Fibroblast of lung (primary cell): ENCODE results near the gene DAPK1. TPM values are rescaled to one million over a fixed set of nuclear protein-coding genes. Genes with fewer than 3 reads are reported as not detected.

Experiments used
- DNase-seq, 2 donors: peaks; one replicate each; pipeline versions ENCODE4 v3.0.0 to v3.0.0-alpha.2; 2010; ENCODE audit warnings: low read depth in 2 of 2
- H2AFZ ChIP-seq: 2 replicates; pipeline ENCODE4 v1.5.1; 2012; ENCODE audit warnings: low read length, control low read depth, inconsistent platforms
- H3K27ac ChIP-seq: 2 replicates; pipeline ENCODE4 v1.5.1; 2011; ENCODE audit warnings: low read length, control low read depth; ENCODE audit not compliant: insufficient read depth
- H3K27me3 ChIP-seq: 2 replicates; pipeline ENCODE4 v1.5.1; 2011; ENCODE audit warnings: mild to moderate bottlenecking, low read length; ENCODE audit not compliant: control insufficient read depth, insufficient read depth
- H3K36me3 ChIP-seq: 2 replicates; pipeline ENCODE4 v1.5.1; 2011; ENCODE audit warnings: low read length; ENCODE audit not compliant: control insufficient read depth, insufficient read depth
- H3K4me1 ChIP-seq: 2 replicates; pipeline ENCODE4 v1.5.1; 2011; ENCODE audit warnings: low read length; ENCODE audit not compliant: control insufficient read depth, insufficient read depth; ENCODE audit errors: extremely low read depth
- H3K4me2 ChIP-seq: 2 replicates; pipeline ENCODE4 v1.5.1; 2011; ENCODE audit warnings: low read length, control low read depth; ENCODE audit not compliant: insufficient read depth; ENCODE audit errors: extremely low read depth
- H3K4me3 ChIP-seq, 4 experiments: fragments of 200-600 bp in 1 of 4; sonication (generic) in 1 of 4; replicated peaks in 1 of 4; 2 replicates each; pipeline ENCODE4 v1.5.1; 2011 to 2016; ENCODE audit warnings: low read length in 4 of 4, low read depth in 3 of 4, mild to moderate bottlenecking in 3 of 4, control low read depth in 2 of 4, inconsistent platforms in 1 of 4, mixed read lengths in 1 of 4; ENCODE audit not compliant: insufficient read depth in 1 of 4; ENCODE audit errors: control extremely low read depth in 1 of 4
- H3K79me2 ChIP-seq: 2 replicates; pipeline ENCODE4 v1.5.1; 2012; ENCODE audit warnings: mild to moderate bottlenecking, low read length, inconsistent platforms; ENCODE audit not compliant: control insufficient read depth, insufficient read depth
- H3K9ac ChIP-seq: 2 replicates; pipeline ENCODE4 v1.5.1; 2011; ENCODE audit warnings: mild to moderate bottlenecking, low read length, control low read depth; ENCODE audit not compliant: insufficient read depth
- H3K9me3 ChIP-seq: 2 replicates; pipeline ENCODE4 v1.5.1; 2012; ENCODE audit warnings: low read depth, low read length; ENCODE audit not compliant: control insufficient read depth, insufficient read depth
- H4K20me1 ChIP-seq: 2 replicates; pipeline ENCODE4 v1.5.1; 2011; ENCODE audit warnings: low read length; ENCODE audit not compliant: control insufficient read depth, insufficient read depth; ENCODE audit errors: extremely low read depth
- EZH2 ChIP-seq: IDR thresholded peaks from 2 replicates; pipeline ENCODE4 v1.5.1; 2012; ENCODE audit warnings: low read length, control low read depth, mild to moderate bottlenecking; ENCODE audit errors: missing control alignments
- polyA plus RNA-seq, 2 donors: library from polyadenylated mRNA; depleted of rRNA in 1 of 2; stranded (reverse) in 1 of 2; unstranded in 1 of 2; fragments of >200 nt; gene quantifications; 2 replicates each; pipeline ENCODE4 v1.2.1, GENCODE V29; 2011 to 2012; ENCODE audit warnings: missing spikeins in 1 of 2
- total RNA-seq: library from RNA; depleted of rRNA; stranded (reverse); fragments of >200 nt; gene quantifications from 2 replicates; pipeline ENCODE4 v1.2.1, GENCODE V29; 2014
- TF ChIP-seq, protein P1 (sequence below), 2 donors: IDR thresholded peaks in 1 of 2; conservative IDR thresholded peaks in 1 of 2; 1 replicate in 1 of 2; 2 replicates in 1 of 2; pipeline ENCODE4 v1.5.1; 2011 to 2012; ENCODE audit warnings: low read length in 2 of 2, control low read depth in 1 of 2, inconsistent platforms in 1 of 2, low read depth in 1 of 2, mild to moderate bottlenecking in 1 of 2

Gene DAPK1
- total and polyA plus RNA-seq, 2 donors (not counting 1 experiment from before 2014, with no cell fraction given): 1.1 to 15.5 TPM

DNA sequence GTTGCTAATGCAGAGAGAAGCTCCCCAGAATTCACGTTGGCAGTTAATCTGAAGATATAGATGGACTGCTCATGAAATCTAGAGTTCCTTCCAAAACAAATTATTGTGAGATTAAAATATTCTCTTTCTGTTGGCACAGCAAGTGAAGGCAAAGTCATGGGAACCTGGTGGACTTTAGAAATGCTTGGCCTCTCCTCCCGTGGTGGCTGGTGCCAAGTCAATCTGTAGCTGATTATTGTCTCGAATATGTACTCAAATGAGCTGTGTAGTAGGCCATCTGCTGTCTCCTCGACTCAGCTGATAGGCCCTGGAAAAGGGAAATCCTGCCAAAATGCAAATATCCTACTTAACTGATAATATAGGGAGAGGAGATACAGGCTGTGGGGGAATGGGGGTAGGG, 69.3 kb downstream of the DAPK1 start:
- TF ChIP-seq, protein P1, sequence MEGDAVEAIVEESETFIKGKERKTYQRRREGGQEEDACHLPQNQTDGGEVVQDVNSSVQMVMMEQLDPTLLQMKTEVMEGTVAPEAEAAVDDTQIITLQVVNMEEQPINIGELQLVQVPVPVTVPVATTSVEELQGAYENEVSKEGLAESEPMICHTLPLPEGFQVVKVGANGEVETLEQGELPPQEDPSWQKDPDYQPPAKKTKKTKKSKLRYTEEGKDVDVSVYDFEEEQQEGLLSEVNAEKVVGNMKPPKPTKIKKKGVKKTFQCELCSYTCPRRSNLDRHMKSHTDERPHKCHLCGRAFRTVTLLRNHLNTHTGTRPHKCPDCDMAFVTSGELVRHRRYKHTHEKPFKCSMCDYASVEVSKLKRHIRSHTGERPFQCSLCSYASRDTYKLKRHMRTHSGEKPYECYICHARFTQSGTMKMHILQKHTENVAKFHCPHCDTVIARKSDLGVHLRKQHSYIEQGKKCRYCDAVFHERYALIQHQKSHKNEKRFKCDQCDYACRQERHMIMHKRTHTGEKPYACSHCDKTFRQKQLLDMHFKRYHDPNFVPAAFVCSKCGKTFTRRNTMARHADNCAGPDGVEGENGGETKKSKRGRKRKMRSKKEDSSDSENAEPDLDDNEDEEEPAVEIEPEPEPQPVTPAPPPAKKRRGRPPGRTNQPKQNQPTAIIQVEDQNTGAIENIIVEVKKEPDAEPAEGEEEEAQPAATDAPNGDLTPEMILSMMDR (conservative IDR thresholded peaks at IDR 0.05 in 1 of 2, IDR thresholded peaks at IDR 0.05 in 1 of 2; ENCODE audit: low read depth in 1 of 2, low read length in 2 of 2): no peak
- no peak for TF ChIP-seq EZH2
- no peaks in the 10 kb centered on the region for H3K9me3 ChIP-seq
- H3K4me2 ChIP-seq: no peak overlapping the region
- no peak overlapping the region for H3K27ac ChIP-seq
- no peak for DNase-seq
- no peaks in the 10 kb centered on the region for H4K20me1 ChIP-seq
- H3K9ac ChIP-seq: no peak overlapping the region
- H3K4me3 ChIP-seq: no peak overlapping the region
- H3K79me2 ChIP-seq: no peaks in the 10 kb centered on the region
- no peak overlapping the region for H2AFZ ChIP-seq
- no peaks in the 10 kb centered on the region for H3K36me3 ChIP-seq
- no peaks in the 10 kb centered on the region for H3K4me1 ChIP-seq
- no peaks in the 10 kb centered on the region for H3K27me3 ChIP-seq

DNA sequence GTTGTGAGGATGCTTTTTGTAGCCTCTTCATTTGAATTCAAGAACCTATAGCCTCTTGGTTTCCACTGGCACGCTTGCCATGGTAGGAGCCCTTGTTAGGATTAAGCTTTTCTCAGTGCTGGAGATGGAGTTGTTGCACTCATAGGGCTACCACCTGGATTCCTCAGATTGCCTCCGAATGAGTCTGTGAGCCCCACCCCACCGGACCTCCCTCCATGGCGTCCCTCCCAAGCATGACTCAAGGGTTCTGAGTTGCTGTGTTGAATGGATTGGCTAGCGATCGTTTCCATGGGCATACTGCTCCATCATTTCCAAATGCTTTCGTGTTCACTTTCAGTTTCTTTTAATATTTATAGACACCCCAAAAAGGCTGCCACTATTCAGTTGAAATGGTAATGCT, 69.9 kb downstream of the DAPK1 start:
- no peaks in the 10 kb centered on the region for H3K27me3 ChIP-seq
- no peaks in the 10 kb centered on the region for H4K20me1 ChIP-seq
- H2AFZ ChIP-seq: no peak overlapping the region
- H3K36me3 ChIP-seq: no peaks in the 10 kb centered on the region
- H3K4me1 ChIP-seq: no peaks in the 10 kb centered on the region
- peak overlapping the region; percentile 50 for H3K27ac ChIP-seq
- peak overlapping the region in 3 of 4 experiments; percentile 8 to 18 (median 9) for H3K4me3 ChIP-seq
- H3K9me3 ChIP-seq: no peaks in the 10 kb centered on the region
- no peaks in the 10 kb centered on the region for H3K79me2 ChIP-seq
- no peak overlapping the region for H3K9ac ChIP-seq
- peak overlapping the region; percentile 51 for H3K4me2 ChIP-seq
- TF ChIP-seq, protein P1 (conservative IDR thresholded peaks at IDR 0.05 in 1 of 2, IDR thresholded peaks at IDR 0.05 in 1 of 2; ENCODE audit: low read depth in 1 of 2, low read length in 2 of 2): no peak
- no peak for TF ChIP-seq EZH2
- DNase-seq: peak; percentile 36 to 87

DNA sequence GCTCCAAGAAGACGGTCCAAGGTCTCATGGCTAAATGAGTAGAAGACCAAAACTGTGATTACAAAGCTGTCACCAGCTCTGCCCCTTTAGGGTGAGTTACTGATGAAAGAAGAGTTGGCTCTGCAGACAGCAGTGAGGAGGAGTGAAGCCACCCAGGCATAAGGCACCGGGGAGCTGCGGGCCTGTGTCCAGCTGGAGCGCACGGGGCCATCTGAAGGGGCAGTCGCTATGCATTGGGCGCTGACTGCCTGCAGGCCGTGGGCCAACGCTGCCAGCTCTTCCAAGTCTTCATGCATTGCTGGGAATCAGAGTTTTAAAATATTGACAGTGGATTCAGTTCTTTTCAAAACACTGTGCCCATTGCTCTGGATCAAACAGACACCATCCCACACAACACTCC, 70.3 kb downstream of the DAPK1 start:
- H3K27ac ChIP-seq: peak overlapping the region; percentile 50

More for the DNA sequence above, 70.3 kb downstream of the DAPK1 start:
- Histone ChIP-seq H2AFZ (no peak overlapping the region), H4K20me1 (no peaks in the 10 kb centered on the region), H3K79me2 (no peaks in the 10 kb centered on the region), H3K4me3 (peak overlapping the region in 3 of 4 experiments; percentile 8 to 18 (median 9)), H3K27me3 (no peaks in the 10 kb centered on the region), H3K4me1 (no peaks in the 10 kb centered on the region), H3K9me3 (no peaks in the 10 kb centered on the region), H3K36me3 (no peaks in the 10 kb centered on the region), H3K9ac (no peak overlapping the region), H3K4me2 (peak overlapping the region; percentile 51)
- no peak for TF ChIP-seq EZH2
- TF ChIP-seq, protein P1 (conservative IDR thresholded peaks at IDR 0.05 in 1 of 2, IDR thresholded peaks at IDR 0.05 in 1 of 2; ENCODE audit: low read depth in 1 of 2, low read length in 2 of 2): no peak
- no peak for DNase-seq
